Measurements from ENCODE around the gene IKBKE. TPM values are rescaled to one million over a fixed set of nuclear protein-coding genes. Genes with fewer than 3 reads are reported as not detected.

The IKBKE gene
- polyA plus RNA-seq (2012; ENCODE audit: low read depth, missing spikeins) = 12.4 TPM

DNA sequence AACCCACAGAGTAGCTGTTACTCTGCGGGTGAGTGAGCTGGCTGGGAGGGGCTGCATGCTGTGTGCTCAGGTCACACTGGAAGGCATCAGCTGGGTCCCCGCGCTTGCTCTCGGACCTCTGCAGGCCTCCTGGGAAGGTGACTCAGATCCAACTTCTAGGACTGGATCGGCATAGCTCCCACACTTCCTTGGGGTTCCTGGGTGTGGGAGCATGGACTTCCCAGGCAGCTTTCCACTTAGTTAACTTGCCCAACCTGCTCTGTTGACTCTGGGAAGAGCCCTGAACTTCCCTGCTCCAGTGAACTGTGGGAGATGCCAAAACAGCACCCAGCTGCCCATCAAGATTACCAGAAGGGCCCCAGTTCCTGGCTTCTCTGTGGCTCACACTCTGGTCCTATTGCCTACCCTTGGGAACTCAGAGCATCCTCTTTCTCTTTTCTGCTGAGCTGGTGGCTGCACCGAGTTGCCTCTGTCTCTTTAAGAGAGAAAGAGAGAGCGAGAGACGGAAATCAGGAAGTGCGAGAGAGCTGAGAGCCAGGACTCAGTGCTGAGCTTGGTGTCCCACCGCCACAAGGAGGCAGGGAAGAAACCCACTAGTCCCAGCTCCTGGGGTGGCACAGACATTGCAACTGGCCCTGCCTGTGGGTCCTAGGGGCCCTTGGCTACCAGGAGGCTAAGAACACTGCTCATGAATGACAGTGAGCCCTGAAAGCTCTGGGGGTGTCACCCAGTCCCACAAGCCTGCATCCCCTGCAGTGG is at the start of gene IKBKE:
Gene IKBKE, plus strand, starts transcription at position 544 of the 759 bp plus-strand sequence. CDS start 2,752 bp downstream, outside the sequence.
- peak; percentile 91 for TF ChIP-seq SPI1 (IDR thresholded peaks at IDR 0.05; ENCODE audit: low read depth, low read length)
- TF ChIP-seq PAX5 (IDR thresholded peaks at IDR 0.05; ENCODE audit: insufficient read depth, low read length, severe bottlenecking) = no peak
- DNase-seq (ENCODE audit: insufficient read length, low spot score) = peak; percentile 64
- peak; percentile 13 for FAIRE-seq

DNA sequence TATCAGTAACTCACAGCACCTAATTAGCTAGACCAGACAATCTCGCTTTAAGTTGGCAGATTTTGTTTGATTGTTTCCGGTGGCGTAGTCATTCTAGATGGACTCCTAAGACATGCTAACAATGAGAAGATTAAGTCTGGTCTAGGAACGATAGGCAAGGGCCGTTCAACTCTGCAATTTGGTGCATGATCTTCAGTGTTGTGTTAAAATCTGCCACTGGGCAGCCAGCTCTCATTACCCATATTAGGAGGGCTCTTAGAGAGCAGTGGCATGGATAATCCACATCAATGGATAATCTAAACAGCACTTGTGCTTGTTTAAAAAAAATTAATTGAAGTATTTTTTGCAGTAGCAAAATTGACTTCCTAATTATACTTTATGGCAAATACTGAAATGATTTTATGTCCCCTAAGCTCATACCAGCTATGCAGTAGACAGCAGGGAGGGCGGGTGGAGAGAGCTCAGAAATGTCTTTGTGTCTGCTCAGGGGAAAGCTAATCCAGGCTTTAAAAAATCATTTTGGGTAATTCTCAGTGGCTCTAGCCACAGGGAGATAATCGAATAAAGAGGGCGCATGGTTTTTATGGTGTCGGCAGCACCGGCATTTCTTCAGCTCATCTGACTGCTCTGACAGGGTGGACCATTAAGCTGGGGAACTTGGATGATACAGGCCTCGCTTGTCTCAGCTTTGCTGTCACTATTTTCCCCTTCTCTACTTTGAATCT is 48.5 kb upstream of the IKBKE start:
- DNase-seq (ENCODE audit: insufficient read length, low spot score) (no peak), FAIRE-seq (no peak)
- no peak for TF ChIP-seq POU2F2 (IDR thresholded peaks at IDR 0.05; ENCODE audit: low read depth, low read length)
- no peak for TF ChIP-seq SPI1 (IDR thresholded peaks at IDR 0.05; ENCODE audit: low read depth, low read length)
- TF ChIP-seq PAX5 (IDR thresholded peaks at IDR 0.05; ENCODE audit: insufficient read depth, low read length, severe bottlenecking) = no peak
- no peak for TF ChIP-seq POLR2AphosphoS5 (IDR thresholded peaks at IDR 0.05; ENCODE audit: low read depth, low read length)

- no peak for TF ChIP-seq POU2F2 (IDR thresholded peaks at IDR 0.05; ENCODE audit: low read depth, low read length)
- no peak for TF ChIP-seq POLR2AphosphoS5 (IDR thresholded peaks at IDR 0.05; ENCODE audit: low read depth, low read length)
- no peak for TF ChIP-seq TAF1 (IDR thresholded peaks at IDR 0.05; ENCODE audit: low read depth, low read length)
- TF ChIP-seq POLR2A (IDR thresholded peaks at IDR 0.05; ENCODE audit: low read depth, low read length) = no peak
- no peak for TF ChIP-seq PAX5 (IDR thresholded peaks at IDR 0.05; ENCODE audit: insufficient read depth, low read length, severe bottlenecking)
- no peak for TF ChIP-seq SPI1 (IDR thresholded peaks at IDR 0.05; ENCODE audit: low read depth, low read length)
- no peak for DNase-seq (ENCODE audit: insufficient read length, low spot score)
- FAIRE-seq = peak; percentile 31
These were observed 47.8 kb upstream of the IKBKE start for GRCh38 chr1:206422525-206422924.

DNA sequence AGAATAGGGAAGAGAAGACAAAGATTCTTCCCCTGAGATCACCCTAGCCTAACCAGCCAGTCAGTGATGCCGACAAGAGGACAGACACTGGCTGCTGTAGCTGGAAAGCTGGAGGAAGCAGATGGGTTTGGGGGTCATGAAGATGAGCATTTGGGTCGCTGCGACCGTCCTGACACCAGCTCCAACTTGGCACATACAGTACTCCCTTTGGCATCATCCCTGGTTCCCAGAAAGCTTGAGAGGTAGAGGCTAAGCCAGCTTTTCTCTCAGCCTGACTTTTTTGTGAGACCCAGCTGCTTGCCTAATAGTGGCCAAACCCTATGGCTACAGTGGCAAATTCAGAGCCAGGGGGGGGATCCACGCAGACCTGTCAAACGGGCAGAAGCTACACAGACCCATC is 43.0 kb upstream of the IKBKE start:
- no peak for FAIRE-seq
- no peak for TF ChIP-seq SPI1 (IDR thresholded peaks at IDR 0.05; ENCODE audit: low read depth, low read length)
- no peak for TF ChIP-seq POU2F2 (IDR thresholded peaks at IDR 0.05; ENCODE audit: low read depth, low read length)
- no peak for TF ChIP-seq TAF1 (IDR thresholded peaks at IDR 0.05; ENCODE audit: low read depth, low read length)
- TF ChIP-seq POLR2A (IDR thresholded peaks at IDR 0.05; ENCODE audit: low read depth, low read length) = no peak
- TF ChIP-seq POLR2AphosphoS5 (IDR thresholded peaks at IDR 0.05; ENCODE audit: low read depth, low read length) = no peak
- TF ChIP-seq PAX5 (IDR thresholded peaks at IDR 0.05; ENCODE audit: insufficient read depth, low read length, severe bottlenecking) = no peak
- DNase-seq (ENCODE audit: insufficient read length, low spot score) = no peak

DNA sequence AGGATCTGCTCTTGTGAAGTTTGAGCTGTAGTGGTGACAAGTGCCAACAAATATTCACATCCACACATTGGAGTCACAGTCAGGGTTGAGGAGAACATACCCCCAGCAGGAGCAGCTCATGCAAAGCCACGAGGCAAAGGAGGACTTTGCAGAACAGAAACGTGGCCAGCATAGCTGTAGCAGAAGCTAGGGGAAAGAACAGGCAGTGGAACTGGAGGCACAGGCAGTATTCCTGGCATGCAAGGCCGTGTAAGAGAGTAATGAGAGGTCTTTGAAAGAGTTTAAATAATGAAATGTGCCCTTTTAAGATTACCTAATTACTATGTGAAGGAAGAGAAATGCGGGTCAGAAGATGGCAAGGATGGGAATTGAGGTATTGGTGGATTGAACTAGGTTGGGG is 40.9 kb upstream of the IKBKE start:
- no peak for FAIRE-seq
- TF ChIP-seq POU2F2 (IDR thresholded peaks at IDR 0.05; ENCODE audit: low read depth, low read length) (no peak), PAX5 (IDR thresholded peaks at IDR 0.05; ENCODE audit: insufficient read depth, low read length, severe bottlenecking) (no peak), POLR2AphosphoS5 (IDR thresholded peaks at IDR 0.05; ENCODE audit: low read depth, low read length) (no peak), SPI1 (IDR thresholded peaks at IDR 0.05; ENCODE audit: low read depth, low read length) (no peak), TAF1 (IDR thresholded peaks at IDR 0.05; ENCODE audit: low read depth, low read length) (no peak), POLR2A (IDR thresholded peaks at IDR 0.05; ENCODE audit: low read depth, low read length) (no peak)
- DNase-seq (ENCODE audit: insufficient read length, low spot score) = no peak

- DNase-seq (ENCODE audit: insufficient read length, low spot score) (peak; percentile 33), FAIRE-seq (peak; percentile 95)
These were observed 40.0 kb upstream of the IKBKE start for GRCh38 chr1:206430031-206430983.

GRCh38 chr1:206435445-206435844 is 34.8 kb upstream of the IKBKE start:
- TF ChIP-seq POLR2AphosphoS5 (IDR thresholded peaks at IDR 0.05; ENCODE audit: low read depth, low read length) (no peak), POU2F2 (IDR thresholded peaks at IDR 0.05; ENCODE audit: low read depth, low read length) (no peak), PAX5 (IDR thresholded peaks at IDR 0.05; ENCODE audit: insufficient read depth, low read length, severe bottlenecking) (no peak), TAF1 (IDR thresholded peaks at IDR 0.05; ENCODE audit: low read depth, low read length) (no peak), SPI1 (IDR thresholded peaks at IDR 0.05; ENCODE audit: low read depth, low read length) (no peak), POLR2A (IDR thresholded peaks at IDR 0.05; ENCODE audit: low read depth, low read length) (no peak)
- FAIRE-seq = no peak
- no peak for DNase-seq (ENCODE audit: insufficient read length, low spot score)

More at GRCh38 chr1:206430031-206430983, 40.0 kb upstream of the IKBKE start:
- TF ChIP-seq POLR2AphosphoS5 (IDR thresholded peaks at IDR 0.05; ENCODE audit: low read depth, low read length) (no peak), POU2F2 (IDR thresholded peaks at IDR 0.05; ENCODE audit: low read depth, low read length) (peak; percentile 90)

GRCh38 chr1:206438554-206438953 is 31.7 kb upstream of the IKBKE start:
- FAIRE-seq (no peak), DNase-seq (ENCODE audit: insufficient read length, low spot score) (no peak)
- TF ChIP-seq PAX5 (IDR thresholded peaks at IDR 0.05; ENCODE audit: insufficient read depth, low read length, severe bottlenecking) = no peak
- no peak for TF ChIP-seq POU2F2 (IDR thresholded peaks at IDR 0.05; ENCODE audit: low read depth, low read length)
- TF ChIP-seq TAF1 (IDR thresholded peaks at IDR 0.05; ENCODE audit: low read depth, low read length) = no peak
- TF ChIP-seq POLR2A (IDR thresholded peaks at IDR 0.05; ENCODE audit: low read depth, low read length) = no peak
- TF ChIP-seq SPI1 (IDR thresholded peaks at IDR 0.05; ENCODE audit: low read depth, low read length) = no peak
- no peak for TF ChIP-seq POLR2AphosphoS5 (IDR thresholded peaks at IDR 0.05; ENCODE audit: low read depth, low read length)

DNA sequence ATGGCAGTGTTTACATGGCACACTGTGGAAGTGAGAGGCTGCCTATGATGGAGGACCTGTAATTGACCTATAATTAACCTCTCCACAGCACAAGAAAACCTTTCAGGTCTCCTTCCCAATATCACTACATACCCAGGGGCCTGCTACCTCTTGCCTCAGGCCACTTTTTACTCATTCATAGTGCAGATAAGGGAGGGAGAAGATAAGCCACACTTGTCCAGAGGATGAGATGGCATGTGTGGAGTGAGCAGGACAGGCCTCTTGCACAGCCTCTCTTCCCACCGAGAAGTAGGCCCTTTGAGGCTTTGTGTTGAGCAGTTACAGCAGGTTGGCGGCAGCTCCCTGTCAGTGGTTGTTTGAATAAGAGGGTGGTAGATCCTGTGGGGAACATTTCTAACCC is 31.1 kb upstream of the IKBKE start:
- DNase-seq (ENCODE audit: insufficient read length, low spot score) = no peak
- no peak for FAIRE-seq
- TF ChIP-seq SPI1 (IDR thresholded peaks at IDR 0.05; ENCODE audit: low read depth, low read length) (no peak), PAX5 (IDR thresholded peaks at IDR 0.05; ENCODE audit: insufficient read depth, low read length, severe bottlenecking) (no peak), POLR2A (IDR thresholded peaks at IDR 0.05; ENCODE audit: low read depth, low read length) (no peak), TAF1 (IDR thresholded peaks at IDR 0.05; ENCODE audit: low read depth, low read length) (no peak), POU2F2 (IDR thresholded peaks at IDR 0.05; ENCODE audit: low read depth, low read length) (no peak), POLR2AphosphoS5 (IDR thresholded peaks at IDR 0.05; ENCODE audit: low read depth, low read length) (no peak)
